ENCODE results near the gene SETDB2.

- no peak for TF ChIP-seq CTCF (IDR thresholded peaks at IDR 0.05)
- TF ChIP-seq POLR2A (IDR thresholded peaks at IDR 0.05), result peak; percentile 52
Observed at GRCh38 chr13:49444524-49445395, 686 bp downstream of the SETDB2 start.
